Neural cell (in vitro differentiated cells): Measurements from ENCODE around the gene CCDC17. TPM values are rescaled to one million over a fixed set of nuclear protein-coding genes. Genes with fewer than 3 reads are reported as not detected.

Experiments used
- H2AFZ ChIP-seq: fragments of 200-600, 300-800 bp; sonication (generic), shearing (Covaris generic); 2 replicates; pipeline ENCODE4 v1.6.0; 2014; ENCODE audit warnings: low read depth, mild to moderate bottlenecking, antibody characterized with exemption, low read length, moderate library complexity
- H3F3A ChIP-seq: fragments of 200-600 bp; shearing (Covaris generic); 2 replicates; pipeline ENCODE4 v1.6.1; 2016; ENCODE audit warnings: mild to moderate bottlenecking, moderate library complexity, mixed read lengths, antibody characterized with exemption, low read length; ENCODE audit not compliant: insufficient read depth, poor library complexity, severe bottlenecking
- H3K27ac ChIP-seq: fragments of 200-600, 300-800 bp; sonication (generic), shearing (Covaris generic); 2 replicates; pipeline ENCODE4 v1.5.1; 2014; ENCODE audit warnings: mild to moderate bottlenecking, low read length, moderate library complexity
- H3K27me3 ChIP-seq: fragments of 300-800, 200-600 bp; sonication (generic), shearing (Covaris generic); 2 replicates; pipeline ENCODE4 v1.6.0; 2014; ENCODE audit warnings: mild to moderate bottlenecking, low read depth, low read length, moderate library complexity; ENCODE audit not compliant: insufficient read depth
- H3K36me3 ChIP-seq: fragments of 300-800, 200-600 bp; sonication (generic), shearing (Covaris generic); 2 replicates; pipeline ENCODE4 v1.5.1; 2014; ENCODE audit warnings: mild to moderate bottlenecking, antibody characterized with exemption, low read length, moderate library complexity; ENCODE audit not compliant: insufficient read depth
- H3K4me2 ChIP-seq: fragments of 300-800, 200-600 bp; sonication (generic), shearing (Covaris generic); 2 replicates; pipeline ENCODE4 v1.6.0; 2014; ENCODE audit warnings: mild to moderate bottlenecking, low read length
- H3K4me3 ChIP-seq: fragments of 300-800, 200-600 bp; sonication (generic), shearing (Covaris generic); 2 replicates; pipeline ENCODE4 v1.5.1; 2014; ENCODE audit warnings: mild to moderate bottlenecking, low read length, moderate library complexity
- H3K79me2 ChIP-seq: fragments of 200-600 bp; shearing (Covaris generic); replicated peaks from 2 replicates; pipeline ENCODE4 v1.6.0; 2014; ENCODE audit warnings: mild to moderate bottlenecking, low read length, moderate library complexity; ENCODE audit not compliant: insufficient read depth
- H3K9ac ChIP-seq: fragments of 300-800, 200-600 bp; sonication (generic), shearing (Covaris generic); 2 replicates; pipeline ENCODE4 v1.6.1; 2016; ENCODE audit warnings: mild to moderate bottlenecking, low read length, mixed read lengths
- H3K9me2 ChIP-seq: fragments of 200-600 bp; shearing (Covaris generic); 2 replicates; pipeline ENCODE4 v1.6.1; 2016; ENCODE audit warnings: mild to moderate bottlenecking, low read length, mixed read lengths; ENCODE audit not compliant: insufficient read depth
- H3K9me3 ChIP-seq: fragments of 200-600, 300-800 bp; sonication (generic), shearing (Covaris generic); 2 replicates; pipeline ENCODE4 v1.6.1; 2016; ENCODE audit warnings: mild to moderate bottlenecking, mixed run types, low read length, moderate library complexity, mixed read lengths
- H4K20me1 ChIP-seq: fragments of 200-600 bp; shearing (Covaris generic); 2 replicates; pipeline ENCODE4 v1.6.1; 2016; ENCODE audit warnings: mild to moderate bottlenecking, mixed run types; ENCODE audit not compliant: insufficient read depth
- EP300 ChIP-seq: fragments of 450-650 bp; conservative IDR thresholded peaks from 2 replicates; pipeline ENCODE4 v1.6.1; 2014; ENCODE audit warnings: antibody characterized with exemption, mild to moderate bottlenecking, moderate library complexity; ENCODE audit not compliant: poor library complexity, severe bottlenecking
- EZH2 ChIP-seq: fragments of 200-600, 300-800 bp; shearing (Covaris generic), sonication (generic); IDR thresholded peaks from 2 replicates; pipeline ENCODE4 v1.6.1; 2014; ENCODE audit warnings: antibody characterized with exemption, low read length, borderline replicate concordance, mild to moderate bottlenecking; ENCODE audit not compliant: insufficient read depth, poor library complexity, severe bottlenecking
- MXI1 ChIP-seq: fragments of 450-650 bp; conservative IDR thresholded peaks from 2 replicates; pipeline ENCODE4 v1.6.1; 2014; ENCODE audit warnings: antibody characterized with exemption, mild to moderate bottlenecking; ENCODE audit not compliant: poor library complexity, severe bottlenecking
- POLR2AphosphoS5 ChIP-seq: IDR thresholded peaks from 2 replicates; pipeline ENCODE4 v1.6.1; 2012
- RAD21 ChIP-seq: fragments of 450-650 bp; conservative IDR thresholded peaks from 2 replicates; pipeline ENCODE4 v1.6.1; 2014; ENCODE audit warnings: antibody characterized with exemption, mild to moderate bottlenecking, moderate library complexity
- SMC3 ChIP-seq: fragments of 450-650 bp; conservative IDR thresholded peaks from 2 replicates; pipeline ENCODE4 v1.6.1; 2014; ENCODE audit warnings: antibody characterized with exemption, mild to moderate bottlenecking, moderate library complexity; ENCODE audit not compliant: poor library complexity
- TAF1 ChIP-seq: IDR thresholded peaks from 2 replicates; pipeline ENCODE4 v1.6.1; 2012; ENCODE audit warnings: low read depth
- polyA plus RNA-seq: library from polyadenylated mRNA; depleted of rRNA; stranded (reverse); fragments of >200 nt; gene quantifications from 2 replicates; pipeline ENCODE4 v1.2.3, GENCODE V29; 2014
- TF ChIP-seq, protein P1 (sequence below): fragments of 450-650 bp; IDR thresholded peaks from 2 replicates; pipeline ENCODE4 v1.5.1; 2014; ENCODE audit warnings: antibody characterized with exemption, mild to moderate bottlenecking, moderate library complexity; ENCODE audit not compliant: poor library complexity, severe bottlenecking
- TF ChIP-seq, protein P2 (sequence below): IDR thresholded peaks from 2 replicates; pipeline ENCODE4 v1.6.1; 2012; ENCODE audit warnings: borderline replicate concordance

CCDC17 gene
- polyA plus RNA-seq, 1 donor from 2014 or later: 1.1 TPM

DNA sequence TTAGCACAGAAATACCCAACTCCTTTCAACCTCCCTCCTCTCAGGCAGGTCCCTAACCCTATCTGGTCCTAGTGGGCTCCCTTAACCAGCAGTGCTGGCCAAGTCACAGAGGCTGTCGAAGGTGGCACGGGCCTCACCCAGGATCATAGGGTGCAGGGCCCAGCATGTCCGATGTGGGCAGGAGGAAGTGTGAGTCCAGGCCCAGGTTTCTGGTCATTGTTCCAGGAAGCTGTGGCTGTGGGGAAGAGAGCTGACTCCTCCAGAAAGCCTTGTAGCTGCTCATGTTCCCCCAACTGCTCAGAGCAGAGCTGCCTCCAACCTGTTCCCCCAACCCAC is 2.4 kb downstream of the CCDC17 start:
- Histone ChIP-seq H3K27ac (no peak overlapping the region), H3K36me3 (no peaks in the 10 kb centered on the region)

DNA sequence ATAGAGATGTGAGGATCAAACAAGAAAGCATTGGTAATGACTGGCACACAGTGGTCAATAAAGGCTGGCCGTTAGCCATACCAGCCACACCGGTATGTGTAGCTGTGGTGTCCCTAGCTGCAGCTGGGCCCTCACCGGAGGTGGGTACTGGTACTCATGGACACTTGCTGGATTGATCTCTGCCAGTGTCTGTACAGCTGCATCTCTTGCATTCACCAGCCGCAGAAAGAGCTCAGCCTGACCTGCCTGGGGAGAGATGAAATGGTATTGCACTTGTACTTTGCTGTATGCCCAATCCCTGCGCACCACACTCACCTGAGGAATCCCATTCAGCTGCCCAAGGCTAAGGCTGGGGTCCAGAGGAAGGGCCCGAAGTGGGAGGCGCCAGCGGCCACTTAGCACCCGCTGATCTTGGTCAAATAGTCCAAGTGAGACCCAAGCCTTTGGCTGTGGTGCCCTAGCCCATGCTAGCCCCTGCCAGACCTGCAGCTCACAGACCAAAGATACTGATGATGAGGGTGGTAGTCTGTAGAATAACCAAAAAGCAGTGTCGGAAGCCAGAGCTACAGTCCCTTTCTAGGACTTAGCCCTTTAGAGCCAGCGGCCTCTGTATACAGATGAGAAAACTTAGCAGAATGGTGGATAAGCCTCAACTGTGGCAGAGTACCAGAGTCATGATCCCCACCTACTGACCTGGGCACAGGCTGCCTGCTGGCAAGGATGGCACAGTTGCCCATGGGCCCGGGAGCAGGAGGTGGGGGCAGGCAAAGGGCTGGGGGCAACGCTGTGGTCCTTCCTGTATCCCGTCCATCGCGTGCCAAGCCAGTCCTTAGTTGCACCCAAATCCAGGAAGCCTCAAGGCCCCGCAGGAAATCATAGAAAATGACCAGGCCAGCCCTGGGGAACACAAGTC is 3.0 kb downstream of the CCDC17 start:
- H3K4me2 ChIP-seq: no peak overlapping the region
- no peak overlapping the region for H3K4me3 ChIP-seq
- no peaks in the 10 kb centered on the region for H3K79me2 ChIP-seq
- no peak overlapping the region for H3K27ac ChIP-seq
- H3K9ac ChIP-seq: no peak overlapping the region
- TF ChIP-seq, protein P1, sequence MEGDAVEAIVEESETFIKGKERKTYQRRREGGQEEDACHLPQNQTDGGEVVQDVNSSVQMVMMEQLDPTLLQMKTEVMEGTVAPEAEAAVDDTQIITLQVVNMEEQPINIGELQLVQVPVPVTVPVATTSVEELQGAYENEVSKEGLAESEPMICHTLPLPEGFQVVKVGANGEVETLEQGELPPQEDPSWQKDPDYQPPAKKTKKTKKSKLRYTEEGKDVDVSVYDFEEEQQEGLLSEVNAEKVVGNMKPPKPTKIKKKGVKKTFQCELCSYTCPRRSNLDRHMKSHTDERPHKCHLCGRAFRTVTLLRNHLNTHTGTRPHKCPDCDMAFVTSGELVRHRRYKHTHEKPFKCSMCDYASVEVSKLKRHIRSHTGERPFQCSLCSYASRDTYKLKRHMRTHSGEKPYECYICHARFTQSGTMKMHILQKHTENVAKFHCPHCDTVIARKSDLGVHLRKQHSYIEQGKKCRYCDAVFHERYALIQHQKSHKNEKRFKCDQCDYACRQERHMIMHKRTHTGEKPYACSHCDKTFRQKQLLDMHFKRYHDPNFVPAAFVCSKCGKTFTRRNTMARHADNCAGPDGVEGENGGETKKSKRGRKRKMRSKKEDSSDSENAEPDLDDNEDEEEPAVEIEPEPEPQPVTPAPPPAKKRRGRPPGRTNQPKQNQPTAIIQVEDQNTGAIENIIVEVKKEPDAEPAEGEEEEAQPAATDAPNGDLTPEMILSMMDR: no peak
- TF ChIP-seq POLR2AphosphoS5: no peak
- no peak for TF ChIP-seq EP300
- no peak for TF ChIP-seq TAF1
- no peak for TF ChIP-seq SMC3
- TF ChIP-seq RAD21: no peak
- TF ChIP-seq, protein P2, sequence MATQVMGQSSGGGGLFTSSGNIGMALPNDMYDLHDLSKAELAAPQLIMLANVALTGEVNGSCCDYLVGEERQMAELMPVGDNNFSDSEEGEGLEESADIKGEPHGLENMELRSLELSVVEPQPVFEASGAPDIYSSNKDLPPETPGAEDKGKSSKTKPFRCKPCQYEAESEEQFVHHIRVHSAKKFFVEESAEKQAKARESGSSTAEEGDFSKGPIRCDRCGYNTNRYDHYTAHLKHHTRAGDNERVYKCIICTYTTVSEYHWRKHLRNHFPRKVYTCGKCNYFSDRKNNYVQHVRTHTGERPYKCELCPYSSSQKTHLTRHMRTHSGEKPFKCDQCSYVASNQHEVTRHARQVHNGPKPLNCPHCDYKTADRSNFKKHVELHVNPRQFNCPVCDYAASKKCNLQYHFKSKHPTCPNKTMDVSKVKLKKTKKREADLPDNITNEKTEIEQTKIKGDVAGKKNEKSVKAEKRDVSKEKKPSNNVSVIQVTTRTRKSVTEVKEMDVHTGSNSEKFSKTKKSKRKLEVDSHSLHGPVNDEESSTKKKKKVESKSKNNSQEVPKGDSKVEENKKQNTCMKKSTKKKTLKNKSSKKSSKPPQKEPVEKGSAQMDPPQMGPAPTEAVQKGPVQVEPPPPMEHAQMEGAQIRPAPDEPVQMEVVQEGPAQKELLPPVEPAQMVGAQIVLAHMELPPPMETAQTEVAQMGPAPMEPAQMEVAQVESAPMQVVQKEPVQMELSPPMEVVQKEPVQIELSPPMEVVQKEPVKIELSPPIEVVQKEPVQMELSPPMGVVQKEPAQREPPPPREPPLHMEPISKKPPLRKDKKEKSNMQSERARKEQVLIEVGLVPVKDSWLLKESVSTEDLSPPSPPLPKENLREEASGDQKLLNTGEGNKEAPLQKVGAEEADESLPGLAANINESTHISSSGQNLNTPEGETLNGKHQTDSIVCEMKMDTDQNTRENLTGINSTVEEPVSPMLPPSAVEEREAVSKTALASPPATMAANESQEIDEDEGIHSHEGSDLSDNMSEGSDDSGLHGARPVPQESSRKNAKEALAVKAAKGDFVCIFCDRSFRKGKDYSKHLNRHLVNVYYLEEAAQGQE: no peak
- no peak for TF ChIP-seq MXI1
- no peak for TF ChIP-seq EZH2
- no peaks in the 10 kb centered on the region for H3K36me3 ChIP-seq
- H4K20me1 ChIP-seq: no peaks in the 10 kb centered on the region
- no peaks in the 10 kb centered on the region for H3F3A ChIP-seq
- no peaks in the 10 kb centered on the region for H3K9me2 ChIP-seq
- H3K27me3 ChIP-seq: no peaks in the 10 kb centered on the region
- no peaks in the 10 kb centered on the region for H3K9me3 ChIP-seq
- no peak overlapping the region for H2AFZ ChIP-seq

More for the DNA sequence above, 2.4 kb downstream of the CCDC17 start:
- no peak overlapping the region for H2AFZ ChIP-seq
- no peaks in the 10 kb centered on the region for H3K79me2 ChIP-seq
- H3K9me2 ChIP-seq: no peaks in the 10 kb centered on the region
- TF ChIP-seq MXI1 (no peak), POLR2AphosphoS5 (no peak), EP300 (no peak), EZH2 (no peak), SMC3 (no peak), TAF1 (no peak), RAD21 (no peak)
- TF ChIP-seq, protein P1: no peak
- TF ChIP-seq, protein P2: no peak
- H4K20me1 ChIP-seq: no peaks in the 10 kb centered on the region
- H3K9me3 ChIP-seq: no peaks in the 10 kb centered on the region
- H3K4me3 ChIP-seq: no peak overlapping the region
- no peak overlapping the region for H3K4me2 ChIP-seq
- no peak overlapping the region for H3K9ac ChIP-seq
- no peaks in the 10 kb centered on the region for H3K27me3 ChIP-seq
- no peaks in the 10 kb centered on the region for H3F3A ChIP-seq
